ENCODE data around the gene CLSTN1.

Gene CLSTN1

DNA sequence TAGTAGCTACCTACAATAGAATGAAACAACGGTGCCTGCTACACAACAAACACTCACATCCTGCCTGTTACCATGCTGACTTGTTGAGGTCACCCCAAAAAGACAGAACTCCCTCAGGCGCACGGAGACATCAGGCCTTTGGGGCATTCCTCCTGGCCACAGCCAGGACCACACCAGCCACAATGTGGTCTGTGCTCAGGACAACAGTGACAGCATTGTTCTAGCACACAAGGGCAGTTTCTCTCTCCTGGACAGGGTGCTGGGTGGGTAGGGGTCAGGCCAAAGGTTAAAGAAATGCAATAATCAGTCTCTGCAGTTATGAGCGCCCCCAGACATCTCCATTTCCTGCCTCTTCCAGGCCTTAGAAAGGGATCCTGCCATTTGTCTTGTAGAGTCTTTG lies 46.8 kb upstream of the CLSTN1 start:
- TF ChIP-seq, protein P1, sequence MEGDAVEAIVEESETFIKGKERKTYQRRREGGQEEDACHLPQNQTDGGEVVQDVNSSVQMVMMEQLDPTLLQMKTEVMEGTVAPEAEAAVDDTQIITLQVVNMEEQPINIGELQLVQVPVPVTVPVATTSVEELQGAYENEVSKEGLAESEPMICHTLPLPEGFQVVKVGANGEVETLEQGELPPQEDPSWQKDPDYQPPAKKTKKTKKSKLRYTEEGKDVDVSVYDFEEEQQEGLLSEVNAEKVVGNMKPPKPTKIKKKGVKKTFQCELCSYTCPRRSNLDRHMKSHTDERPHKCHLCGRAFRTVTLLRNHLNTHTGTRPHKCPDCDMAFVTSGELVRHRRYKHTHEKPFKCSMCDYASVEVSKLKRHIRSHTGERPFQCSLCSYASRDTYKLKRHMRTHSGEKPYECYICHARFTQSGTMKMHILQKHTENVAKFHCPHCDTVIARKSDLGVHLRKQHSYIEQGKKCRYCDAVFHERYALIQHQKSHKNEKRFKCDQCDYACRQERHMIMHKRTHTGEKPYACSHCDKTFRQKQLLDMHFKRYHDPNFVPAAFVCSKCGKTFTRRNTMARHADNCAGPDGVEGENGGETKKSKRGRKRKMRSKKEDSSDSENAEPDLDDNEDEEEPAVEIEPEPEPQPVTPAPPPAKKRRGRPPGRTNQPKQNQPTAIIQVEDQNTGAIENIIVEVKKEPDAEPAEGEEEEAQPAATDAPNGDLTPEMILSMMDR (IDR thresholded peaks at IDR 0.05), result no peak
- H3K4me3 ChIP-seq (ENCODE audit: low read depth in 1 of 2, low read length in 1 of 2), result no peak overlapping the region
- peaks cover 0 to 4% of the 10 kb centered on the region in 2 experiments for H3K4me1 ChIP-seq (ENCODE audit: control insufficient read depth in 1 of 2, insufficient read depth in 1 of 2, low read depth in 1 of 2, low read length in 1 of 2)
- H3K27ac ChIP-seq, result no peak overlapping the region
- peaks cover 61% of the 10 kb centered on the region for H3K36me3 ChIP-seq
- H3K9me3 ChIP-seq, result no peaks in the 10 kb centered on the region
- H3K27me3 ChIP-seq, result no peaks in the 10 kb centered on the region

DNA sequence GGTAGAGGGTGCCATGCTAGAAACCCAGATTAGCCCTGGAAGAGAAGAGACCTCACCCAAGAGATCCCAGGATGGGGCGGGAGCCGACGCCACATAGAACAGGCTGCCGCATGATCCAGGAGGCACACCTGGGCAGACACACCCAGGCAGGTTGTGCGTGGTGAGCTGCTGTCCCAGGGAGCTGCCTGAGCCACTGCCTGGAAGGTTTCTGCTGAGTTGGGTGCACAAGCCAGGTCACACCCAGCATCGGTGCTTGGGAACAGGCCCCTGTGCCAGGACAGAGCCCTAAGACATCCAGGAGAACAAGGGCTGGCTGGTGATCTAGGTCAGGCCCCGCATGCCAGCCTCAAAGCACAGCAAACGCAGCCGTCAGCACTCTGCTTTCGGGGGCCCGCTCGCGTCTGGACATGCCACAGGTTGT lies 46.1 kb upstream of the CLSTN1 start:
- Histone ChIP-seq H3K4me3 (ENCODE audit: low read depth in 1 of 2, low read length in 1 of 2) (no peak overlapping the region), H3K27me3 (no peaks in the 10 kb centered on the region), H3K27ac (no peak overlapping the region), H3K4me1 (ENCODE audit: control insufficient read depth in 1 of 2, insufficient read depth in 1 of 2, low read depth in 1 of 2, low read length in 1 of 2) (no peaks in the 10 kb centered on the region), H3K9me3 (no peaks in the 10 kb centered on the region), H3K36me3 (peaks cover 59% of the 10 kb centered on the region)
- TF ChIP-seq, protein P1 (IDR thresholded peaks at IDR 0.05), result no peak

DNA sequence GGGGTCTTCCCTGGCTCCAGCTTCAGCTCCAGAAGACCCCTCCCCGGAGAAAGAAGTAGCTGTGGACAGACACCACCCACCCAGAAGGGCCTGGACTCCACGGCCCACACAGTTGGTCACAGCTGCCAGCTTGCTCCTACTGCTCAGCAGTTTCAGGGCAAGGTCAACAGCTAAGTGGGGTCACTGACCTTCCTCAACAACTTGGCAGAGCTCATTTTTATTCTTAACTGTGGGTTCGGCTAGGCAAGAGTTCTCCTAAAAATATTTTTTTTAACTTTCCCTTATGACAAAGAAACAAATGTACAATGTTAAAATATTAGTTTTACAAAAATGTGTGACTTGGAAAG lies 44.5 kb upstream of the CLSTN1 start:
- peaks cover 66% of the 10 kb centered on the region for H3K36me3 ChIP-seq
- H3K27ac ChIP-seq, result no peak overlapping the region
- no peaks in the 10 kb centered on the region for H3K9me3 ChIP-seq
- TF ChIP-seq, protein P1 (IDR thresholded peaks at IDR 0.05), result no peak
- H3K4me3 ChIP-seq (ENCODE audit: low read depth in 1 of 2, low read length in 1 of 2), result no peak overlapping the region
- H3K27me3 ChIP-seq, result no peaks in the 10 kb centered on the region
- H3K4me1 ChIP-seq (ENCODE audit: control insufficient read depth in 1 of 2, insufficient read depth in 1 of 2, low read depth in 1 of 2, low read length in 1 of 2), result no peaks in the 10 kb centered on the region

DNA sequence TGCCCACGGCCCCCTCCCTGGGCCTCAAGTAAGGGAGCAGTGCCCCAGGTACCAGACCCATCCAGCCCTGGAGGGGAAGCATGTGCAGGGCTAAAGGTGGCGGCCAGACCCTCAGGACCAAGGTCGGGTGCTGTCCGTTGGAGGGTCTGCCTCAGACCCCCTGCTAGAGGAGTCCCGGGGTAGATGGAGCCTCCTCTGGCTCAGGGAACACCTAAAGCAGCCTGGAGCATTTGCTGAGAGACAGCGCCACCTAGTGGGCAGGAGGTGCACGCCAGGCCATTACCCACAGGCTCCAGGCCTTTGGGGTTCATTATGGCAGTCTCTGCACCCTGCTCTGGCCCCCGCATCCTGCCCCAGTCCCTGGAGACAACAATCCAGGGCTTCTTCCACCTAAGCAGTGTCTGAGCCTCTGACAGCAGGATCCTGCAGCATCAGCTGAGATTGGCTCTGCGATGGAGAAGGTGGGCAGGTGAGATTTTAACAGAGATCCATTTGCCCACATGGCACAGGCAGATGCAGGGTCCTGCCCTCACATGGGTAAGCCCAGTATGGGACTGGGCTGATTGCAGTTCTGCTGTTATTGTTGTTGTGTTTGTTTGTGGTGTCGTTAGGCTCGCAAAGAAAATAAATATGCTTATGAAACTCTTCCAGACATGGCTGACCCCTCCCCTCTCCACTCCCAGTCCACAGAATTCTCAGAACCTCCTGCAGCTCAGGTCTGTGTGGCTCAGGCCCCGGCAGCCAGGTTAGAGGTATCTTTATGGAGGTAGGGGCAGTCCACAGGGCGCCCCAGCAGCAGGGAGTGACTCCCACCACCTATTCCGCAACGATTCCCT lies 43.9 kb upstream of the CLSTN1 start:
- TF ChIP-seq, protein P1 (IDR thresholded peaks at IDR 0.05), result peak; percentile 94
- H3K4me3 ChIP-seq (ENCODE audit: low read depth in 1 of 2, low read length in 1 of 2), result no peak overlapping the region
- no peaks in the 10 kb centered on the region for H3K4me1 ChIP-seq (ENCODE audit: control insufficient read depth in 1 of 2, insufficient read depth in 1 of 2, low read depth in 1 of 2, low read length in 1 of 2)
- no peaks in the 10 kb centered on the region for H3K9me3 ChIP-seq
- peaks cover 71% of the 10 kb centered on the region for H3K36me3 ChIP-seq
- no peaks in the 10 kb centered on the region for H3K27me3 ChIP-seq
- H3K27ac ChIP-seq, result no peak overlapping the region

DNA sequence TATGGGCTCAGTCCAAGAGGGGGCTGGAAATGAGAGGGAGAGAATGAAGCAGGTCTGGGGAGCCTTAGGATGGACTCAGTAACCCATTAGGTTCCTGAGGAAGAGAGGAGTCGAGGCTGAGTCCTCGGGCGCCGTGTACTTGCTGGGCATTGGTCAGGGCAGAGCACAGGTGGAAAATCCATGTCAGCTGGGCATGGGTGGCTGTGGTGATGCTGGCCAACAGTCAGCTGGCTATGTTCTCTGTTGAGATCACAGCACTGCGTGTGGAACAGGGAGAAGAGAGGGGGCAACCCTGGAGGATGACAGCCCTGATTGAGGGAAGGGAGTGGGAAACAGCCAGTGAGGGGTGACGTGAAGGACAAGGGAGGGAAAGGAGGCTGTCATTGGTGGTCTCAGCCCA lies 43.1 kb upstream of the CLSTN1 start:
- Histone ChIP-seq H3K9me3 (no peaks in the 10 kb centered on the region), H3K4me3 (ENCODE audit: low read depth in 1 of 2, low read length in 1 of 2) (no peak overlapping the region), H3K27me3 (no peaks in the 10 kb centered on the region), H3K27ac (no peak overlapping the region), H3K4me1 (ENCODE audit: control insufficient read depth in 1 of 2, insufficient read depth in 1 of 2, low read depth in 1 of 2, low read length in 1 of 2) (no peaks in the 10 kb centered on the region), H3K36me3 (peaks cover 68% of the 10 kb centered on the region)
- TF ChIP-seq, protein P1 (IDR thresholded peaks at IDR 0.05), result no peak
